Measurements from ENCODE around the gene CHRNA9.

DNA sequence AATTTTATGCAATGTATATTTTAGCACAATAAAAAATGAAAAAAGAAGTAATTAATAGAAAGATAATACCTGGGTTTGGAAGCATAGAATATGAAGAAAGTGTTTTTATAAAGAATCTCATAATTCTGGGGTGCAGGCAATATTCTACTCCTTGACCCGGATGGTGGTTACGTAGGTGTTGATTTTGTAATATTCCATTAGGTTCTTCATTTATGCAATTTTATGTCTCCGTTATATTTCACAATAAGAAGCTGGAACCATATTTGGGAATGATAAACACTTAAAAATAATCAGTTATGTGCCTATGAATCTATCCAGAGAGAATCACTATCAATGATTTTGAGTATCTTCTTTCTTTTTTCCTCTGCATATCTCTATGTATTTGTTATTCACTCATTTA lies 38.5 kb downstream of the CHRNA9 start:
- TF ChIP-seq POLR2AphosphoS2 (IDR thresholded peaks at IDR 0.05; ENCODE audit: low read depth, low read length) = no peak
- TF ChIP-seq, protein P1, sequence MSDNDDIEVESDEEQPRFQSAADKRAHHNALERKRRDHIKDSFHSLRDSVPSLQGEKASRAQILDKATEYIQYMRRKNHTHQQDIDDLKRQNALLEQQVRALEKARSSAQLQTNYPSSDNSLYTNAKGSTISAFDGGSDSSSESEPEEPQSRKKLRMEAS (IDR thresholded peaks at IDR 0.05) = no peak
- TF ChIP-seq TP53 (CRISPR knock-in tag; conservative IDR thresholded peaks at IDR 0.05) = no peak
- no peak for TF ChIP-seq IKZF4 (CRISPR knock-in tag; IDR thresholded peaks at IDR 0.05; ENCODE audit: borderline replicate concordance, low read depth, not compliant biosample characterization)
- no peak for TF ChIP-seq CTCF (CRISPR knock-in tag; IDR thresholded peaks at IDR 0.05)
- no peak for TF ChIP-seq POLR2AphosphoS5 (IDR thresholded peaks at IDR 0.05; ENCODE audit: low read depth, low read length)
